GM19099 (cell line): ENCODE results near the gene LILRA2.

Experiments
- POLR2A ChIP-seq: IDR thresholded peaks from 3 replicates; pipeline ENCODE4 v1.6.1; 2011; ENCODE audit warnings: low read depth; ENCODE audit not compliant: insufficient read length; ENCODE audit errors: extremely low read depth

LILRA2 gene

GRCh38 chr19:54573330-54573872 lies at the start of gene LILRA2:
TSS of gene LILRA2 (plus strand) at chr19:54573790. CDS start at chr19:54573879, 89 bp downstream.
- no peak for TF ChIP-seq POLR2A

- no peak for TF ChIP-seq POLR2A
Measured at GRCh38 chr19:54525636-54526035, 48.0 kb upstream of the LILRA2 start.

- no peak for TF ChIP-seq POLR2A
Measured at GRCh38 chr19:54526972-54527371, 46.6 kb upstream of the LILRA2 start.

GRCh38 chr19:54530866-54531265 lies 42.7 kb upstream of the LILRA2 start:
- TF ChIP-seq POLR2A: no peak

GRCh38 chr19:54532528-54532927 lies 41.1 kb upstream of the LILRA2 start:
- no peak for TF ChIP-seq POLR2A

GRCh38 chr19:54533476-54533875 lies 40.1 kb upstream of the LILRA2 start:
- no peak for TF ChIP-seq POLR2A

- TF ChIP-seq POLR2A: no peak
Measured at GRCh38 chr19:54534156-54534555, 39.4 kb upstream of the LILRA2 start.

- no peak for TF ChIP-seq POLR2A
Measured at GRCh38 chr19:54535601-54536000, 38.0 kb upstream of the LILRA2 start.

GRCh38 chr19:54536956-54537355 lies 36.6 kb upstream of the LILRA2 start:
- no peak for TF ChIP-seq POLR2A

GRCh38 chr19:54541712-54542111 lies 31.9 kb upstream of the LILRA2 start:
- TF ChIP-seq POLR2A: no peak

GRCh38 chr19:54548806-54549205 lies 24.8 kb upstream of the LILRA2 start:
- no peak for TF ChIP-seq POLR2A

- TF ChIP-seq POLR2A: no peak
Measured at GRCh38 chr19:54549224-54549623, 24.4 kb upstream of the LILRA2 start.

GRCh38 chr19:54551293-54551692 lies 22.3 kb upstream of the LILRA2 start:
- TF ChIP-seq POLR2A: no peak

GRCh38 chr19:54551950-54552912 lies 21.4 kb upstream of the LILRA2 start:
- no peak for TF ChIP-seq POLR2A

GRCh38 chr19:54552913-54553310 lies 20.7 kb upstream of the LILRA2 start:
- TF ChIP-seq POLR2A: no peak

- no peak for TF ChIP-seq POLR2A
Measured at GRCh38 chr19:54554006-54554405, 19.6 kb upstream of the LILRA2 start.

- TF ChIP-seq POLR2A: no peak
Measured at GRCh38 chr19:54554896-54555295, 18.7 kb upstream of the LILRA2 start.

- TF ChIP-seq POLR2A: no peak
Measured at GRCh38 chr19:54556194-54556593, 17.4 kb upstream of the LILRA2 start.
